KG1 (cell line): ENCODE data around the gene PLOD1.
"Not testable (repeated sequence)": the region's sequence is repeated elsewhere in the genome, so short reads cannot be mapped to it uniquely, and the experiment has no call there.

Experiments
- DNase-seq: peaks from one replicate; lab custom pipeline; 2025; lab: John Stamatoyannopoulos, UW

Gene PLOD1

DNA sequence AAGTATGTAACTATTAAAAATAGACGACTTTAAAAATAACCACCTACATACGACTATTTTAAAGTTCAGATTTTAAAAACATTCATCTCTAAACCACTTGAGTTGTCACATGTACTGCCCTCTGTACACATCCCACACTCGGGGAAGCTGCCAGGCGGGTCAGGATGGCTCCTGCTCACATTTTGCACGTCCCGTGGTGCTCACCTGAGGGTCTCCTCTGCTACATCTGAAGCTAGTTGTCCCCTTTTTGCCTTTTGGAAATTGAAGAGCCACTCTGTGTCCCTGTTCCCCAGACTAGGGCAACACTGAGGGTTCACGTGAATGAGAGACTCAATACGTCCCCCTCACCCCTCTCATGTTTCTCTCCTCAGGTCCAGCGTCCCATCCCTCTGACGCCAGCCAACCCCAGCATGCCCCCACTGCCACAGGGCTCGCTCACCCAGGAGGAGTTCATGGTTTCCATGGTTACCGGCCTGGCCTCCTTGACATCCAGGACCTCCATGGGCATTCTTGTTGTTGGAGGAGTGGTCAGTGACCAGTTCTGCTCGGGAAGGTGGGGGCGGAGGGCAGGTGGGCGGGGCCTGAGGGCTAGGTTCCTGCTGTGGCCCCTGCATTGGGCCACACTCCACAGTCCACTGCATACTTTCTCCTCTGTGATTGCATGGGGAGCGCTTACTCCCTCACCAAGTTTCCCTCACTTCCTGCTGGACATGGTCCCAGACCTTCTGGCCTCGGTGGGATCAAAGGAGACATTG lies 71.8 kb downstream of the PLOD1 start:
- DNase-seq, result no peak

DNA sequence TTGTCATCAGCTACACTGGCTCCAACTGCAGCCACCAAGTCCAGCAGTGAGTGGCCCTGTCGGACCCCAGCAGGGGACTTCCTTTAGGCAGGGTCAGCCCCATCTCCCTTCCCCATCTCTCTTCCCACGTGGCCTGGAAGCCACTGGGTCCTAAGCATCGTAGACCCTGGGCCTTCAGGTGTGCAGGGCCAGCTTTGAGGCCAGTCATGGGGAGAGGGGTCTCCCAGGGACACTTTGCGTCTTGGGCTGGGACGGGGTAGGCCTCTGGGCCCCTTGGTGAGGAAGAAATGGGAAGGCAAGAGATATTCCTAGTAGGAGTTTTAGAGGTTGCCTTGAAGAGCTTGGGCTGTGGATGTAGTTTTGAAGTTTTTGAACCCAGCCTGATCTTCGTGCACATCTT lies 72.7 kb downstream of the PLOD1 start:
- DNase-seq, result no peak

GRCh38 chr1:12008355-12008754 lies 73.8 kb downstream of the PLOD1 start:
- DNase-seq, result not testable (repeated sequence)

DNA sequence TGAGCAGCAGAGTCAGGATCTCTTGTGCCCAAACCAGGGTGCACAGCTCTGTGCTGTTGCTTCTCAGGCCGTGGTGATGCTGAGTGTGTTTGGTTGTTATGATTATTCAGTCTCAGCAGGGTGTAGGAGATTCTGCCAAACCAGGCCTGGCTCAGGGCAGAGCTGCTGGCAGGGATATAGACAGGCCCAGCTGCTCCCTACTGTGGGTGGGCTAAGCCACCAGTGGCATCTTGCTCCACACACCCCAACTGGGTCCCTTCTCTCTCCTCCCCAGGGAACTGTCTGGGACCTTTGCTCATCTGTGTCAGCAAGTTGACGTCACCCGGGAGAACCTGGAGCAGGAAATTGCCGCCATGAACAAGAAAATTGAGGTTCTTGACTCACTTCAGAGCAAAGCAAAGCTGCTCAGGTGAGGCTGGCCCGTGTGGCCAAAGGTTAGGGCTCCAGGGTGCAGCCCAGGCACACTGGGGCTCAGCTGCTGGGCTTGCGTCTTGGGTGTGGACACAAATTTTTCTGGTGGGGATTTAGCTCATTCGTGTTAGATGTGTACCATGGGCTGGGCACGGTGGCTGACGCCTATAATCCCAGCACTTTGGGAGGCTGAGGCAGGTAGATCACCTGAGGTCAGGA lies 74.9 kb downstream of the PLOD1 start:
- DNase-seq, result no peak

DNA sequence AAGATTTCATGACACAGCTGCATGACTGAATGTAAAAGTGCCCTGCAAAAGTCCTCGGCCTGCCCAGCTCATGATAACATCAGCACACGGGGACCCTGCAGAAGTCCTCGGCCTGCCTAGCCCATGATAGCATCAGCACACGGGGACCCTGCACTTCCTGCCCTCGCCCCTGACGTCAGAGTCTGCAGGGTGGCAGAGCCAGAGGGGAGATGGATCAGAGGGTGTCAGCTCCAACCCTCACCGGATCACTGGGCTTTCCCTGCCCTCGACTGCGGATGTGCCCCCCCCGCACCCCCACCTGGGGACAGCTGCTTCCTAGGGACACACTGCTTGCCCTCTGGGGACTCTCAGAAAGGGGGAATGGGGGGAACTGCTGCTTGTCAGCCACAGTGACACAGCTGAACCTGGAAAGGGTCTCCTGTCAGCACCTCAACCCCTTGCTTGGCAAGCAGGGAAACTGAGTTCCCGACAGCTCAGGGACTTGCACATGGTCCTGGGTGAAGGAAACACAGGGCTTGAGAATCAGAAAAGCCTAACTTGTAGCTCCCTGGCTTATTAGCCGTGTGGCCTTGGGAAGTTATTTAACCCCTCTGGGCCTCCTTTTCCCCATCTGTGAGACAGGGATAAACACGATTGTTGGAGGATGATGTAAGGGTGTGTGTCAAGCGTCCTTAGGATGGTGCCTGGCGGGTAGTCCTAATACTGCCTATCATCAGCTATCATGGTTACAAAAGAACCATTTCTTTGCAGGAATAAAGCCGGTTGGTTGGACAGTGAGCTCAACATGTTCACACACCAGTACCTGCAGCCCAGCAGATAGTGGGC lies 76.4 kb downstream of the PLOD1 start:
- no peak for DNase-seq

- DNase-seq, result no peak
Observed at GRCh38 chr1:12011998-12012397, 77.5 kb downstream of the PLOD1 start.

DNA sequence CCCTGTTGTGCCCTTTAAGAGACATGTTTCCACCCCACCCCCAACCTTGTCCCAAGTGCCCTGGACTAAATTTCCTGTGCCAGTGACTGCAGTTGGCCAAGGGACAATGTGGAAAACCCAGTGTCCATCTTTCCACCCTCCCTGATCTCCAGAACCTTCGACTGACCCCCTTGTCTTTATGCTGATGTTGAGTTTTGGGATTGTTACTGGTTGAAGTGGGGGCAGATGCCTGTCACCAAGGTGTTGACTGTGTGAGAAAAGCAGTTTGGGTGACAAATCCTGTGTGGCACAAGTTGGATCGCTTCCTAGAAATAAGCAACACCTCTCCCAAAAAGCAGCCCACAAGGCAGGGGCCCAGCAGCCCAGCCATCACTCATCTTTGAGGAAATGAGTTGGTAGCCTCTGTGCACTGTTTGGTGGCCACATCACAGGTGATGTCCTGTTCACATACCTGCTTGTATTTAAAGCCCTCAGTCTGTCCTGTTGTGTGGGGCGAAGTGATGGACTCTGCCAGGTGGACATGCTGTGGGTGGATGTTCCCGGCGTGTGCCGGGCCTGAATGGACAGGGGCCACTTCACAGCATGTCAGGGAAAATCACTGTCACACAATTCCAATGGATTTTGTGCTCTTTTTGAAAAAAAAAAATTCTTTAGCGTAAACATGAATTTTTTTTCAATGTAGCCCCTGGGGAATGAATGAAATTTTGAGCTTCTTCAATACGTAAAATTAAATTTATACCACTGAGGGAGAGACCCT lies 78.2 kb downstream of the PLOD1 start:
- no peak for DNase-seq

GRCh38 chr1:12014141-12014991 lies 79.8 kb downstream of the PLOD1 start:
- no peak for DNase-seq

- no peak for DNase-seq
Observed at GRCh38 chr1:12015001-12015491, 80.5 kb downstream of the PLOD1 start.

DNA sequence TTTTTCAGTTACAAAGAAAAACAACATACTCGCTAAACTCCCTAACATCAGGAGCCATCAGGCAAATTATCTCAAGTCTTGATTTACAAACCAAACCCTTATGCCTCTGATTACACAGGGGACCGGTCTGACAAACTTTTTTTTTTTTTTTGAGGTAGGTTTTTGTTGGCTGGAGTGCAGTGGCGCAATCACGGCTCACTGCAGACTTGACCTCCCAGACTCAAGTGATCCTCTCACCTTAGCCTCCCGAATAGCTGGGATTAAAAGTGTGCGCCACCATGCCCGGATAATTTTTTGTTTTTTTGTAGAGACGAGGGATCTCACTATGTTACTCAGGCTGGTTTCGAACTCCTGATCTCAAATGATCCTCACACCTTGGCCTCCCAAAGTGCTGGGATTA lies 81.0 kb downstream of the PLOD1 start:
- no peak for DNase-seq

DNA sequence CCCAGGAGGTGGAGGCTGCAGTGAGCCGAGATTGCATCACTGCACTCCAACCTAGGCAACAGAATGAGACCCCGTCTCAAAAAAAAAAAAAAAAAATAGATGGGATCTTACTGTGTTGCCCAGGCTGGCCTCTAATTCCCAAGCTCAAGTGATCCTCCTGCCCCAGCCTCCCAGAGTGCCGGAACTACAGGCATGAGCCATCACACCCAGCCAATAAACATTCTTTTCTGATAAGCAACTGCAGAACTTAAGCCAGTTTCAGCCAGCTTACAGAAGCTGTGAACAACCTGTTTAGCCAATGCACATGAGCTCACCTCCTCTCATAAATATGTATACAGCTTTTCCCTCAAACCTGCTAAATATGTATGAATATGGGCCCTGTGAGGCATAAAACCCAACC lies 81.7 kb downstream of the PLOD1 start:
- no peak for DNase-seq

- DNase-seq, result no peak
Observed at GRCh38 chr1:12019858-12020509, 85.5 kb downstream of the PLOD1 start.

- DNase-seq, result no peak
Observed at GRCh38 chr1:12021616-12022015, 87.1 kb downstream of the PLOD1 start.

GRCh38 chr1:12022036-12022435 lies 87.5 kb downstream of the PLOD1 start:
- no peak for DNase-seq
